PFSK-1 (cell line): ENCODE measurements around the gene EYA2.

Experiments used
- FOXP2 ChIP-seq: optimal IDR thresholded peaks from 2 replicates; pipeline ENCODE3; 2011; ENCODE audit warnings: borderline replicate concordance, control low read depth, inconsistent platforms; ENCODE audit not compliant: insufficient read depth; ENCODE audit errors: extremely low read length, extremely low read depth
- POLR2AphosphoS5 ChIP-seq: IDR thresholded peaks from 2 replicates; pipeline ENCODE4 v1.6.1; 2012; ENCODE audit warnings: low read depth, mild to moderate bottlenecking, control low read depth, low read length, moderate library complexity
- SIN3A ChIP-seq: IDR thresholded peaks from 2 replicates; pipeline ENCODE4 v1.6.1; 2012; ENCODE audit warnings: mild to moderate bottlenecking, low read length, moderate library complexity, borderline replicate concordance; ENCODE audit not compliant: insufficient read depth
- TAF1 ChIP-seq: IDR thresholded peaks from 2 replicates; pipeline ENCODE4 v1.6.1; 2012; ENCODE audit warnings: low read length, control low read depth, borderline replicate concordance; ENCODE audit not compliant: insufficient read depth
- TF ChIP-seq, protein P1 (sequence below), 2 experiments: IDR thresholded peaks; 2 replicates each; pipeline versions ENCODE4 v1.6.1 to v1.8.0; 2011 to 2012; ENCODE audit warnings: low read depth in 2 of 2, low read length in 2 of 2, control low read depth in 1 of 2, inconsistent platforms in 1 of 2, mild to moderate bottlenecking in 1 of 2, moderate library complexity in 1 of 2; ENCODE audit not compliant: insufficient read depth in 1 of 2

The EYA2 gene

DNA sequence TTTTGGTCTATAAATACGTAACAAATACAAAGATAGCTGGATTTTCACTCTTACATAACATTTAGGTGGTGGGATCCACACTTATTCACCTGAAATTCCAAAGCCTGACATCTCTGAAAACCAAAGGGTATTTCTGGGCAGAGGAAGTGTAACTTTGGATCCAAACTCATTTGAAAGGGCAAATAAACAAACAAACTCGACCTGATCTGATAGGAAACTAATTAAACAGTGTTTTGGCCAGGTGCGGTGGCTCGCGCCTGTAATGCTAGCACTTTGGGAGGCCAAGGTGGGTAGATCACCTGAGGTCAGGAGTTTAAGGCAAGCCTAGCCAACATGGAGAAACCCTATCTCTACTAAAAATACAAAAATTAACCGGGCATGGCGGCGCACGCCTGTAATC lies 332.9 kb downstream of the EYA2 start:
- TF ChIP-seq FOXP2, result no peak
- TF ChIP-seq, protein P1, sequence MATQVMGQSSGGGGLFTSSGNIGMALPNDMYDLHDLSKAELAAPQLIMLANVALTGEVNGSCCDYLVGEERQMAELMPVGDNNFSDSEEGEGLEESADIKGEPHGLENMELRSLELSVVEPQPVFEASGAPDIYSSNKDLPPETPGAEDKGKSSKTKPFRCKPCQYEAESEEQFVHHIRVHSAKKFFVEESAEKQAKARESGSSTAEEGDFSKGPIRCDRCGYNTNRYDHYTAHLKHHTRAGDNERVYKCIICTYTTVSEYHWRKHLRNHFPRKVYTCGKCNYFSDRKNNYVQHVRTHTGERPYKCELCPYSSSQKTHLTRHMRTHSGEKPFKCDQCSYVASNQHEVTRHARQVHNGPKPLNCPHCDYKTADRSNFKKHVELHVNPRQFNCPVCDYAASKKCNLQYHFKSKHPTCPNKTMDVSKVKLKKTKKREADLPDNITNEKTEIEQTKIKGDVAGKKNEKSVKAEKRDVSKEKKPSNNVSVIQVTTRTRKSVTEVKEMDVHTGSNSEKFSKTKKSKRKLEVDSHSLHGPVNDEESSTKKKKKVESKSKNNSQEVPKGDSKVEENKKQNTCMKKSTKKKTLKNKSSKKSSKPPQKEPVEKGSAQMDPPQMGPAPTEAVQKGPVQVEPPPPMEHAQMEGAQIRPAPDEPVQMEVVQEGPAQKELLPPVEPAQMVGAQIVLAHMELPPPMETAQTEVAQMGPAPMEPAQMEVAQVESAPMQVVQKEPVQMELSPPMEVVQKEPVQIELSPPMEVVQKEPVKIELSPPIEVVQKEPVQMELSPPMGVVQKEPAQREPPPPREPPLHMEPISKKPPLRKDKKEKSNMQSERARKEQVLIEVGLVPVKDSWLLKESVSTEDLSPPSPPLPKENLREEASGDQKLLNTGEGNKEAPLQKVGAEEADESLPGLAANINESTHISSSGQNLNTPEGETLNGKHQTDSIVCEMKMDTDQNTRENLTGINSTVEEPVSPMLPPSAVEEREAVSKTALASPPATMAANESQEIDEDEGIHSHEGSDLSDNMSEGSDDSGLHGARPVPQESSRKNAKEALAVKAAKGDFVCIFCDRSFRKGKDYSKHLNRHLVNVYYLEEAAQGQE (IDR thresholded peaks at IDR 0.05; ENCODE audit: insufficient read depth in 1 of 2, low read depth in 2 of 2, low read length in 2 of 2), result no peak
- TF ChIP-seq SIN3A, result no peak
- no peak for TF ChIP-seq POLR2AphosphoS5
- no peak for TF ChIP-seq TAF1

DNA sequence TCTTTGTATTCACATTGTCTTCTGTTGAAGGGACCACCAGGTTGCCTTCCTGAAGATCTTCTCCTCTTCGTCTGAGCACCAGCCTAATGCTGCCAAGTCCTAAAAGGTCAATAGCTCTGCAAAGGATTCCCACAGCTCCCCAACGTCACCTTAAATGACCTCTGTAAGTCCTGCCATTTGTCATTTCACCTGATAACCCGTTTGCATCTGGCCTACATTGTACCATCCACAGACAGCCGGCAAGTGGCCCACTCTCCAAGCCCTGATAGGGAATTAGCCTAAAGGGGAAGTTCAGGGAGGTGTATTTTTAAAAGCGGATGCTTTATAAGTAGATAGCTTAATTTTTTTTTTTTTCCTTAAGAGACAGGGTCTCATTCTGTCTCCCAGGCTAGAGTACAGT lies 334.0 kb downstream of the EYA2 start:
- TF ChIP-seq FOXP2, result no peak

DNA sequence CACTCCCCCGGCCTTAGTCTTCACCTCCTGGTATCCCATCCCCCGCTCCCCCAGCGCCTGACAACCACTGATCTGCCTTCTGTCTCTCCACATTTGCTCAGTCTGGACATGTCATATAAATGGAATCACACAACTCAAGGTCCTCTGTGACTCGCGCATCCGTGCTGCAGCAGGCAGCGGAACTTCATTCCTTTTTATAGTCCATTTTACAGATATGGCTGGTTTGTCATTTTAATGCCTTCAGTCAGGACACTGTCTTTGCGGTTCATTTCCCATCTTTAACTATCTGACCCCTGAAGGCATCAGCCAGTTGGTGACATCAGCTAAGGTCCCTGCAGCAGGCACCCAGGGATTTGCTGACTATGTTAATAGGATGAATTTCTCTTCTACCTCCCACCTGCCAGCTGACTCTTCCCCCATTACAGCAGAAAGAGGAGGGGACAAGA lies 336.2 kb downstream of the EYA2 start:
- TF ChIP-seq SIN3A (no peak), FOXP2 (no peak), POLR2AphosphoS5 (no peak), TAF1 (no peak)
- TF ChIP-seq, protein P1 (IDR thresholded peaks at IDR 0.05; ENCODE audit: insufficient read depth in 1 of 2, low read depth in 2 of 2, low read length in 2 of 2), result no peak

DNA sequence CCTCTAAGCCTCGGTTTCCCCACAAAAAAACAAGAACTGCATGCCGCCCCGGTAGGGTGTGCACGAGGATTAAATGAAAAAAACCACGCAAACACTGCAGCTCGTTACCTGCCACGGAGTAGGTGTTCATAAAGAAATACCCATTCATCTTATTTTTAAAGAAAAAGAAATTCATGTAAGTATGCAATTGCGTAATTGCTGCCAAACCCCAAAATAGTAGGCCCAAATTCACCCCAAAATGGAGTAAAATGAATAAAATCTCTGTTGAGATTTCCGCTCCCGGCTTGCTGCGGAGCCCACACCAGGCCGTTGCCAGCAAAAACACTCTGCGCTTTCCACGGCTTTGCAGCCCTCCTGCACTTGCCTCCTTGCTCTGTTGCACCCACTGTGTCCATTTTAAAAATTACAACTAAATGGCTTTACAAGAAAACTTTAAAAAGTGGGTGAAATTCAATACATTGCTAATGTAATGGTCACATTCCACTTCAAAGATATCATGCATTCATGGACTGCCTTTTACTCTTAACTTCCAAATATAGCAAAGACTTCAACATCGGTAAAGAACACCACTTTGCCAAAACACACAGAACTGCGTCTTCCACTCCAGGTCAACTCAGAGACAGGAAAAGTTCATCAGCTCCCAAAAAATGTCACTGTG lies 336.9 kb downstream of the EYA2 start:
- TF ChIP-seq SIN3A, result no peak
- TF ChIP-seq POLR2AphosphoS5, result no peak
- TF ChIP-seq, protein P1 (IDR thresholded peaks at IDR 0.05; ENCODE audit: insufficient read depth in 1 of 2, low read depth in 2 of 2, low read length in 2 of 2), result no peak
- TF ChIP-seq TAF1, result no peak
- no peak for TF ChIP-seq FOXP2

DNA sequence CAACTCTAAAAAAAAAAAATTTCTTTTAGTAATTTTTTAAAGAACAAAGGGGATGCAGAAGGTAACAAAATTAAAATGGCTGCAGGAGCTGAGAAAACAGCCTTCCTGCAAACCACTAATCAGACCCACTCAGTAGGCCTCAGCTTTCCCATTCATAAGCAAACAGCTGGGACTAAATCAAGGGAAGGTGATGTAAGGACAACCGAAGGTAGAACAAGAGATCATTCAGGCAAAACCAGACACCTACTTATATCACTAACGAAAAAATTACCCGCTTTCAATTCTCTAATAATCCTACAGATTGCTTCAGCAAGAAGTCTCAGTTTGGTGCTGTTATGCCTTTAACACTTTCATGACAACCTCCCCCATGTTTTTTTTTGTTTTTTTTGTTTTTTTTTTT lies 337.9 kb downstream of the EYA2 start:
- TF ChIP-seq POLR2AphosphoS5 (no peak), FOXP2 (no peak), SIN3A (no peak), TAF1 (no peak)
- TF ChIP-seq, protein P1 (IDR thresholded peaks at IDR 0.05; ENCODE audit: insufficient read depth in 1 of 2, low read depth in 2 of 2, low read length in 2 of 2), result no peak
